Dedifferentiated amniotic fluid mesenchymal stem cell (primary cell): ENCODE measurements around the gene UNC5C.

Source experiments
- DNase-seq: peaks from one replicate; pipeline ENCODE4 v3.0.0-alpha.2; 2016; ENCODE audit errors: extremely low spot score

UNC5C gene

DNA sequence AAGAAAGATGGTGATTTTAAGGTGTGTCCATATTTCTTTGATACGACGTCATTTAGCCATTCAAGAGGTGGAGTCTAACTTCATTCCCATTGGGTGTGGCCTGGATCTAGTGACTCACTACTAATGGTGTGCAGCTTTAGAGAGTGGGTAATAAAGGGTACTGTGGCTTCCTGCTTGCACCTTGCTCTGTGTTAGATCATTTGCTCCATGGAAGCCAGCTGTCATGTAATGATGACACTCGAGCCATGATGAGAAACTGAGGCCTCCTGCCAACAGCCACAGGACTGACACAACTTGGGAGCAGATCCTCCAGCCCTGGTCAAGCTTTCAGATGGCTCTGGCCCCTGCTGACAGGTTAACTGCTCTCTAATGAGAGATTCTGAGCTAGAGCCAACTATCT lies 82.0 kb downstream of the UNC5C start:
- DNase-seq, result no peak

DNA sequence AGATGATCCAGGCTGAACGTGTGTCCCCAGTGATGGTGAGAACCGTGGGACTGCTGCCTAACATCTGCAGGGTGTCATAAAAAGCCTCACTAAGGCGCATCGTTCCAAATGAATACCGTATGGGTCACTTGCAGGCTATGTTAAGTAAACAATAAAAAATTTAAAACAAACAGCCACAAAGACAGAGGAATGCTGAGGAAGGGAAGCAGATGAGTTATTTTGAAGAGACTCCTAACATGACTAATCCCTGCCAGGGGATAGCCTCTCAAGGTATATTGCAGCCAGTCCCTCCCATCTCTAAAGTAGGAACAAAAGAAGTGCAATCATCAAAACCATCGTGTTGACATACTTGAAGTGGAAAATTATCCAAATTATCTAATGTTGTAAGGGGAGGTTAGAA lies 83.8 kb downstream of the UNC5C start:
- no peak for DNase-seq

DNA sequence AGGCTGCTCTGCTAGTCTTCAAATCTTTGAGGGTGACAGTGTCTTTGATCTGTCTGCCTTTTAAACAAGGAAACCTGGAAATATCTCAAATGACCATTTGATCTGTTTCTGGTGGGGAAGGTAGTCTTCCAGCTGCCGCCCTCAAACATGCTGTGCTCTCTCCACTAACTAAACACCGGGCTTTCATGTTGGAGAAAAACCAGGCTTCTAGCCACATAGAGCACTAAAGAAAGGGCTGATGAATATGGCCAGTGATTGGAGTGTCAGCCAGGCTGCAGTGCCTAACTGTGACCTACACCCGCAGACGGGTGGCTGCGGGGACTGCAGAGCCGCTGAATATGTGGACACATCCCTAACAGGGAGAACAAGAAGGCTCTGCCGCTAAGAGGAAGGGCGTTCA lies 85.9 kb downstream of the UNC5C start:
- no peak for DNase-seq

DNA sequence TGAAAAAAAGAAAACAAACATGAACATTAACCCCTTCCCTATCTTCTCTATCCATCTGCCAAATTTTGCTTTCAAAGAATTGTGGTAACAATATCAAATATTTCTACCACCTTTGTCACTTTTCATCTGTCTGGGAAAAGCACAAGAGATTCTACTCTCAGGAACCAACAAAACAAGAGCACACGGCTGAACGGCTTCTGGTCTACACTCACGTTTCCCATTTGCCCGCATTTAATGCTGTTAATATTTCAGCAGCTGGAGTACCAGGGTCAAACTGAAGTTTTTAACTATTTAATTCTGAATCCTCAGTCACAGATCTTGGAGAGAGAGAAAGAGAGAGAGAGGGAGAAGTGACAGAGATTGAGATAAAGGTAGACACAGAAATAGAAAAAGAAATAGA lies 91.4 kb downstream of the UNC5C start:
- no peak for DNase-seq

DNA sequence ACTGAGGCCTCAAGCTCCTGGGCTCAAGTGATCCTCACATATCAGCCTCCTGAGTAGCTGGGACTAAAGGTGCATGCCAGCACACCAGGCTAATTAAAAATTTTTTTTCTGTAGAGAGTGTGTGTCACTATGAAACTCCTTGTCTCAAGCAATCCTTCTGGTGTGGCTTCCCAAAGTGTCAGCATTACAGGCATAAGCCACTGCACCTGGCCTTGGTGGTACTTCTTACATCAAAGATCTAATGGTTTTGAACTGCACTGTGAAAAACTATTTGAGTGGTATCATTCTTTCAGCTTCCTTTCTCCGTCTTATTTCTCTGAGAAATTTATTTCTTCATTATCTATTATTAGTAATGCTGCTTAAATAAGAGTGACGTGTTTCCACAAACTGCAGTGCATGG lies 98.5 kb downstream of the UNC5C start:
- DNase-seq, result no peak

DNA sequence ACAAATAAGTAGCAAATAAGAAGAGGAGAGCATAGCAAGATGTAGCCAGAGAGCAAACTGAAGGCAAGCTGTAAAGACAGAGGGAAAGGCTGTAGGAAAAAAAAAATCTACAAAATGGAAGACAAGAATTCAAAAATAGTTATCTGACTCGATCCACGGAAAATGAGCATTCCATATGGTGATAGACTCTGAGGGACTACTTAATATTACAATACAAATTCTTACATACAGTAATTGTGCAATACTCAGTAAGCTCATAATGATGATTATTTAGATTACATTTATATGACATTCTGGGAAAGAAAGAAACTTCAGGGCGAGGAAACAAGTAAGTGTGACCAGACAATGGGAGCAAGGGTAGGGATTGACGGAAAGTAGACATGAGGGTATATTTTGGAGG lies 102.6 kb downstream of the UNC5C start:
- DNase-seq, result no peak

DNA sequence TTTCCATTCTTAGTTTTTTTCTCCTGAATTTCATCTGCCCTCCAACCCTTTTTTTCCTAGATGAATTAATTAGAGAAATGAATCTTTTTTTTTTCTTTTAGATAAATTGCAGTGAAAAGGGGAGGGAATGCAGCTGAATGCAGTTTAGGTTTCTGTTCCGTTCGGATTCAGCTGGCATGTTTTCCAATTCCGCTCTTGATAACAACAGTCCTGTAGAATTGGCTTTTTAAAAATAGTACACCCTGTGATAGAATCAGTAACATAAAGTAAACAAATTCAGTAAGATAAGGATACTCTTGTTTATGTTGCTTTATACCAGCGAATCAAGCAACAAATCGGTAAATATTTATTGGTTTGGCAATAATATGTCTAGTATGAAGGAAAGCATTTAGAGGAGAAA lies 103.5 kb downstream of the UNC5C start:
- DNase-seq, result no peak

DNA sequence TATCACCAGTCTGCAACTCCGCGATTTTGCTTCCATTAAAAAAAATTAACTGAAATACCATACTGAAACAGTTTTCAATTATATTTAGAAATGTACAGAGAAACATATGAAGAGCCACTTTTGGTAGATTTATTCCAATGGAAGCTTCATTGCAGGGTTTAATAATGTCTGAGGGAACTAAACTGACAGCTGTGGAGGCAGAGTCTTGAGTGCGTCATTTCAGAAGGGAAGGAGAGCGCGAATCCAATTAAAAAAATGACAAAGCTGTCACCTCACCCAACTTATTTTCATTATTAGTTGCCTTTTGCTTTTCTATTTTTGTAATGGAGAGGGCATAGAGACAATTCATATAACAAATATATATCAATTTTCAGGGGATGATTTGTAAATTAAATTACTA lies 104.0 kb downstream of the UNC5C start:
- DNase-seq, result no peak

DNA sequence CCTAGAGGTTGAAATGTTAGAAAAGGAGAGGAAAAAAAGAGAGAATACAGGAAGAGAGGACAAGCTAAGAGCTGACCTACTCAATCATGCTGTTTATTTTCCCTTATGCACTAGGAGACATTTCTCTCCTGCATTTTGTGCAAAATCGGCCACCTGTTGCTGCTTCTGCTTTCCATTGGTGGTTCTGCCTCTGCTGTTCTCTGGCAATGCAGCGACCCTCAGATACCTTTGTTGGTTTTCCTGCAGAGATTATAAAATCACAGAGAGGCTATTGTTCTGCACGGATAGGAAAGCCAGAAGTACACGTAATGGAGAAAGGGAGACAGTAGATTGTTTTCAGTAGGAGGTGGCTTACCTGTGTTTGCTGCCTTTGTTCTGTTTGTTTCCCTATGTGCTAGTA lies 108.9 kb downstream of the UNC5C start:
- no peak for DNase-seq

DNA sequence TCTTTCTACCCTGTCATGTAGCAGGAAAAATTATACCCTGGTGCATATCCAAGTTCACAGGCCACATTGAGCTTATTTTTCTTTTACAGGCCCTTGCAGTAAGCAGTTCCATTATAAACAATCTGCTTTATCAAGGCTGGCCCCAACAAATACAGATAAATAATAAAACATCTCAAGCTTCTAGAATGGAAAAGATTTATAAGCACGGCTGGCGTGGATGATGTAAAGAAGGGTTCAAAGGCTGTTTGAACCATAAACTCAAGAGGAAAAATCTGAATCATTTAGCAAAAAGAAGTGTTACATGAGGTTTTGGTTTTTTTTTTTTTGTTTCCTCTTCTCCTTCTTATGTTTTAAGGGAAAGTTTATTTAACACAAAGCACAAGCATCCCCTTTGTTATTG lies 109.7 kb downstream of the UNC5C start:
- no peak for DNase-seq

DNA sequence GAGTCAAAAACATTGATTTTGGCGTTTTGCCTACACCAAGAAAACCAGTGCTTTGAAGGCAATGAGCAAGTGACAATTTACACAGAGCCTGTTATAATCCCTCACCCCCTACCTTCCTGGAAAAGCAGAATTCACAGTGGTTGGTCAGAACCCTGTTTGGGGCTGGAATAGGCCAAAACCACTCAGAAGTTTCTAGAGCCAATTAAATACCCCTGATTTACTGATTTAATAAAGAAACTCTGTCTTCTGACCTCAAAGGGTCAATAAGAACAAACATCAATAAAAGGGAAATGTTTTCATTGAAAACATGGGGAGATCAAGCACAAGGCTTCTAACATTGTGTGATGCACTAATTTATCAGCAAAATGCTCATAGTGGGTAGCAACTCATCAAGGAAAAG lies 116.3 kb downstream of the UNC5C start:
- no peak for DNase-seq

DNA sequence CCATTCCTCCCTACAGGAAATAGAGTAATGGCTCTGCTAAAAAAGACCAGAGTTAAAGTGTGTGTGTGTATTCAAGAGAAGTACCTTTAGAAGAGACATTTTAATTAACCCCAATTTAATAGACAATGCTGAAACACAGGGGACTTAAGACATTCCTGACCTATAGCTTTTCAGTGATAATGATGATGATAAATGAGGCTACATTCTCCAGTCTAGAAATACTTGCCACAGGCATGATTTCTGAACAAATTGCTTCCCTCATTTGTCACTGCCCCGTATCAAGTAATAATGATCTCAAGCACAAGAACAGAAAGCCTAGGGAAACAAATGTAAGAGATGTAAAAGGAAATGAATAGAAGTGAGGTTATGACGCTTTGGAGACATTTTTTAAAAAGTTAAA lies 117.1 kb downstream of the UNC5C start:
- DNase-seq, result no peak

DNA sequence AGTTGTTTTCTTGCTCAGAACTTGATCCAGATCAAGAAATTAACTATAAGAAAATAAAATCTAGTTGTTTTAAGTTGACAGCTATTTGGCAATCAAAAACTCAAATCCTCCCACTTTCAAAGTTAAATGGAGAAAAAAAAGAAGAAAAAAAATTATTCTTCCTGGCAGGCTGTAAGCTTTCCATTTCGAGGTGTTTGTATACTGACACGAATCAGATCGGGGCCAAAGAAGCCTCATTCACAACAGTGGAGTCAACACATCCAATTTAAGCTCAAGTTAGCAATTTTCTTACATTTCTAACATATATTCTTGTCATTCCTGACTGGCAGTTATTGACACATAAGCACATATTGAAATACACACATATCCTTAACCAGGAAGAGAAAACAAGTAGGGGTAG lies 119.4 kb downstream of the UNC5C start:
- no peak for DNase-seq

DNA sequence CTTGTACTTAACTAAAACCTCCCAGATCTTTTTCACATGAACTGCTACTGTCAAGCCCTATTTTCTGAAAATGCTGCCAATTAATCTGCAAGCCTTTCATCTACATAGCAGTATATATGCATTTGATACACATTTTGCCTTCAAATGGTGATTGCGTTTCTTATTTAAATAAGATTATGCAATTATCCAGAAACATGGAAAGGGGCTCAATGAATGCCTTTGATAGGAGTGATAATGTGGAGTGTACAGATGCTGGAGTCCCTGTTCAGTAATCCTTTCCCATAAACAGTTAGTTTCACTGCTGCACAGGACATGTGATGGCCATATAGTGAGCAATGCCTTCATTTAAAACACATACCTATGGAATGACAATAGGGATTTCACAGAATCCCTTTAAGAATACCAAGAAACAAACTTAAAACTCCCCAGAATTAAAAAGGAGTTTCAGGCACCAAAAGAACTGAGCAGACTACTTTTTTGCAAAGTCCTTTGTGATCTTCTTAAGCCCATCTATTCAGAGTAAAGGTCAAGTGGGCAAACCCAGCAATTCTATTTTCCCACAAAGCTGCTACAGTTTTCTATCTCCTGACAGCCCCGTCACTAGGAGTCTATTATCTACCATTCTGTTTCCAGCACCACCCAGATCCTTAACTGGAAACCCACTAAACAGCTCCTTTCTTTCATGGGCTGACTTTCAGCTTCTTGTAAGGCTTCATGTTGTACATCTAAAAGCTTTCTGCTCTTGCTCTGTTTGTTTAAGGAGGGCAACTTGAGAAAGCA lies 120.3 kb downstream of the UNC5C start:
- DNase-seq, result no peak

DNA sequence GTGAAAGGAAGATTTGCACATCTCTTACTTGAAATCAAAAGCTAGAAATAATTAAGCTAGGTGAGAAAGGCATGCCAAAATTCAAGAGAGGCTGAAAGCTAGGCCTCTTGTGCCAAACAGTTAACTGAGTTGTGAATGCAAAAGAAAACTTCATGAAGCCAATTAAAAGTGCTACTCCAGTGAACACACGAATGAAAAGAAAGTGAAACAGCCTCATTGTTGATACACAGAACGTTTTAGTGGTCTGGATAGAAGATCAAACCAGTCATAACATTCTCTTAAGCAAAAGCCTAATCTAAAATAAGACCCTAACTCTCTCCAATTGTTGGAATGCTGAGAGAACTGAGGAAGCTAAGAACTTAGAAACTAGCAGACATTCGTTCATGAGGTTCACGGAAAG lies 122.3 kb downstream of the UNC5C start:
- DNase-seq, result no peak

DNA sequence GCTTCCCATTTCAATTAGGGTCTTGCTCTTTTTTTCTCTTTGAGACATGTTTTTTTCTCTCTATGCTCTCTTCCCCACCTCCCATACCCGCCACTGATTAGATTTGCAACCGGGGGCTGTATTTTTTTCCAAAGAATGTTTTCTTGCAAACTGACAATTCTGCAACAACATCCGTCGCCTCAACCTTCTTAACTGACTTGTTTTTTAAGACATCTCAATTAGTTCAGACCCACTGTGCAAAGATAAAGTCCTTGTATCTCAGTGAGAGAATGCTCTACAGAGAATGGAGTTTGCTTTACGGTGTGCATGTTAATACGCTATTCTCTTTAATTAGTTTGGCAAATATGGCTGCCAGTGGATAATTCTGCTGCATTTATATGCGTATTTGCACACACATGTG lies 126.3 kb downstream of the UNC5C start:
- no peak for DNase-seq

DNA sequence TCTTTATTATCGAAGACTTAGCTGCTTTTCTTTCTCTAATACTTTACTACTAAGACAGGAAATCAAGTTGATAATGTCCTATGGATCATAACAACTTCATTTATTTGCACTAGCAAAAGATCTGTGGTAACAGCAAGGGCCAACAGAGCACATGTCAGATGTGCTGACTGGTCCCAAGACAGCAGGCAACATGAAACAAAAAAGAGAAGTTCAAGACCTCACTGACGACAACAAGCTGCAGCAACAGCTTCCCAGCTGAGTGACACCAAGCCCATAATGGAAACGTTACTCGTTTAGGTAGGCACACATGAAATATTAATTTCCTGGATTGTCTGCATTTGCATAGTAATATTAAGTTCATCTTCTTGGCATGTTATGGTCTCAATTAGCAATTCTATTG lies 126.9 kb downstream of the UNC5C start:
- no peak for DNase-seq

DNA sequence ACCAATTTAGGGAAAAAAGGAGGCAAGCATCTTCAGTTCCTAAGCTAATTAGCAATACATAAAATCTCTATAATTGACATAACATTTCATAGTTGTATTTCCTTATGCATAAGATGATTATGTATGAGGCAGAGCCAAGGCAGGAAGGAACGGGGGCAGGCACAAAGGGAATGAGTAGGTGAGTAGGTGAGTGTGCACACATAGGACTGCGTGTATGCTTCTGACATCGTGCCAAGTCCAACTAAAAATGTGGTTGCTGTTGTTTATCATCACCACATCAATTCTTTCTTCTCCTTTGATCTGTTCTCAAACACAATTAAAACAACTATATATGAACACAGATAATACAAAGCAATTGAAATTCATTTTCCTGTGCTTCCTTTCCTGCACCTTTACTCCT lies 131.2 kb downstream of the UNC5C start:
- DNase-seq, result no peak

DNA sequence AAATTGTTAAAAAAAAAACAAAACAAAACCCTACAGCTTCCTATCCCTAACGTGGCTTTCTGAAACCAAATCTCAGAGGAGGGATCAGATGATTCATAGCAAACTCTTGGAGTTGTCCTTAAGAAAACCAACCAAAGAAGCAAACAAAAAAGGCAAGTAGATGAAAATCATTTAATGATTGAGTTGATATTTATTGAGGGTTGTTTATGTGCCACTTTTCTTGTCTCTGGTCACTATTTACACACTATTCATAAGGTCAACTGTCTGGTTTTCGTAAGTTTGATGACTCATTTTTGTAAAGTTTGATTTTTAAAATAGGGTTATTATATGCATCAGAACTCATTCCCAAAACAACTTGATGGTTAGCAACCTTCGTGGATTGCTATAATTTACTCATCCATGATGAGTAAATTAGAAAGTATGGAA lies 133.4 kb downstream of the UNC5C start:
- no peak for DNase-seq

DNA sequence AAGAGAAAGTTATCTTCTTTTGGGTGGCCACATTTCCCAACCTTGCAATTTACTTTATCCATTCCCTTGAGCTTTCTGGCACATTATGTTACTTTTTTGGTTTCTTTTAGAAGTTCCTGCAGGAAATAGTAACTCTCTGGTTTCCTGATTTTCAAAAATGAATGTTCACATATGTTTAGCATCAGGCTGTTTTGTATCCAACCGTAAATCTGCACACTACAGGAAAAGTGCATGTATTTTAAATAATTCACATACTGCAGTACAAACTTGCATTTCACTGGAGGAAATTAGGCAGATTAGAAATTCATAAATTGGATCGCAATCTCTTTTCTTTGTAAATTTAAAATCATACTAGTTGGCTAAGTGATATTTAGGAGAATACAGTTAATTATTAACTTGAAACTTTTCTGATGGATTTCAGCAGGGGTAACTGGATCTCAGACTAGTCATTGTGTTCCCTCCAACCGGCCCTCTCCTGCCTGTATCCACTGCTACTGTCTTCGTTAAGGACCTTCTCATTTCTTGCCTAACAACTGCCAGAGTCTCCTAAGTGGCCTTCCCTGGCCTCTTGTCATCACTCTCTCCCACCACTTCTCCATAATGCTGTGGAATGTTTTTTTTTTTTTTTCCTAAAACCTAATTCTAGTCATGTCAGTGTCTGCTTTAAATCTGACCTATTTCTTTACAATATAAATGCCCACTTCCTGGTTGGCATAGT lies 137.2 kb downstream of the UNC5C start:
- DNase-seq, result no peak

DNA sequence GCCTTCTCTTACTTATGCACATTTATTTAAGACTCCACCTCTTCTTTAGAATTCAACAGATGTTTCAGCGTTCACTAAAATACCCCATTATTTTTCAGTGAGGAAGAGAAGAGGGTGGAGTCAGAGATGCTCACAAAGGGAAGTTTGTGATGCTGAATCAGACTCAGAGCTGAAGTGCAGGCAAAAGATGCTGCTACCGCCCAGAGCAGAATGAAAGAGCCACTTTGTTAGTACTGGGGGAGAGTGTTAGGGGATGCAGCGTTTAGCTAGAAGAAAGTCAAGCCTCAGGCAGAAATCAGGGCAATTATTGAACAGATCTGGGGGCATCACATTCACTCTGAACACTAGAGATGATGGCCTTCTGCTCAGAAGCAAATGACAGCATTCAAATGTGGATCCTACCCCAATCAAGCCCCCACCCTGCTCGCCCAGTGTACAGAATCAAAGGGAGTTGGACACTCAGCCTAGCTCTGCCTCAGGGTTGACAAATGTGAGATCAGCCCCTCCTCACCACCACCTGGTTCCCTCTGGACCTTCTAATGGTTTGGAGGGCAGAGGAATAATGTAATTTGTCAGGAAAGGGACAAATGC lies 138.3 kb downstream of the UNC5C start:
- no peak for DNase-seq

DNA sequence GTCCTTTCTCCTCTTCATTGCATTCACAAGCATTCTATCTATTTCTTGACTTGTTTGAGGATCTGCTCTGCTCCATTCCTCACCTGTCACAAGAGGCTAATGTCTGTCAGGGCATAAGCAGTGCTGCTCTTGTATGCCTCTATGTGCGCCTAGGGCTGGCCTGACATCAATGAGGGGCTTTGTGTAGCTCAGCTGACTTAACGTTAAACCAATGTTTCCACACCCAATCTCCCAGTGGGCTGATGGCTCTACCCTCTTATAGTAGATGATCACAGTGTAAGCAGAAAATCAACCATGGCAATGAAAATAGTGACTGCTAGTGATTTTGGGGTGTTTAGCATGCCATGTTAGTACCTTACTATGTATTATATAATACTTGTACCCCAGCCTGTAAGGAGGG lies 139.0 kb downstream of the UNC5C start:
- DNase-seq, result no peak

DNA sequence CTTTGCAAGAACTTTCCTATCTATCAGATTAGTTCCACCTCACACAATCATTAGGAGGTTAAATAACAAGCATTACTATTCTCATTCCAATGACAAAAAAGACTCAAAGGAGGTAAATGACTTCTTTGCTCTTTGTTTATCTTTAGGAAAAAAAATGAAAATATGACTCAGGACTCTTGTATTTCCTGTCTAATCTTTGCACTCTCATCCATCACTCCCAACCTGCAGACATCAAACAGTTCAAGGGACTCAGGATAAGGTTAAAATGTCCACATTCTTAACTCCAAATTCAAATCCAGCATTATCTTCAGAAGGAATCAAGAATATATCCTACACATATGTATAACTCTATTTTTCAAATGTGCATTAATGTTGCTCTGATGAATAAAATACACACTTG lies 139.6 kb downstream of the UNC5C start:
- DNase-seq, result no peak
